HepG2 (cell line): Measurements from ENCODE around the gene SOX13. TPM values are rescaled to one million over a fixed set of nuclear protein-coding genes. Genes with fewer than 3 reads are reported as not detected.

Source experiments
- GABPB1 ChIP-seq: IDR thresholded peaks from 2 replicates; pipeline ENCODE4 v1.6.1; 2016; ENCODE audit warnings: mild to moderate bottlenecking, missing genetic modification reagents, moderate library complexity, missing compliant biosample characterization
- NONO ChIP-seq, 2 experiments: fragments of 450-650 bp in 1 of 2; sonication (generic) in 1 of 2; formaldehyde crosslinking in 1 of 2; IDR thresholded peaks in 1 of 2; conservative IDR thresholded peaks in 1 of 2; 2 replicates each; pipeline versions ENCODE4 v1.6.1 to v1.8.0; 2017 to 2022; ENCODE audit warnings: mild to moderate bottlenecking in 1 of 2, missing genetic modification reagents in 1 of 2, moderate library complexity in 1 of 2
- TBX2 ChIP-seq: sonication (generic); formaldehyde crosslinking; IDR thresholded peaks from 2 replicates; pipeline ENCODE4 v1.5.0; 2020; ENCODE audit warnings: missing genetic modification reagents, mild to moderate bottlenecking, borderline replicate concordance
- ZBTB1 ChIP-seq: sonication (generic); formaldehyde crosslinking; IDR thresholded peaks from 2 replicates; pipeline ENCODE4 v1.4.0; 2020; ENCODE audit warnings: missing genetic modification reagents, borderline replicate concordance
- ZFAT ChIP-seq: sonication (generic); formaldehyde crosslinking; conservative IDR thresholded peaks from 2 replicates; pipeline ENCODE4 v1.8.1; 2023; ENCODE audit warnings: missing genetic modification reagents, inconsistent platforms
- ZNF264 ChIP-seq: sonication (generic); formaldehyde crosslinking; IDR thresholded peaks from 2 replicates; pipeline ENCODE4 v1.4.0; 2020; ENCODE audit warnings: missing genetic modification reagents
- ZNF557 ChIP-seq: sonication (generic); formaldehyde crosslinking; IDR thresholded peaks from 2 replicates; pipeline ENCODE4 v1.4.0; 2020; ENCODE audit warnings: missing genetic modification reagents
- polyA plus RNA-seq, 8 experiments: library from polyadenylated mRNA; depleted of rRNA in 3 of 8; stranded (reverse) in 7 of 8; unstranded in 1 of 8; fragments of >200 nt; fragmentation: Illumina TruSeq in 4 of 8; extraction: Trizol in 4 of 8; gene quantifications; 2 replicates each; pipeline versions ENCODE4 v1.2.1 to v1.2.3, GENCODE V29; 2011 to 2016; ENCODE audit warnings: low read depth in 4 of 8, missing spikeins in 1 of 8, mixed read lengths in 1 of 8; ENCODE audit not compliant: insufficient read depth in 1 of 8
- total RNA-seq, 5 experiments: library from RNA; depleted of rRNA; stranded (reverse); fragments of >200 nt; fragmentation: Illumina TruSeq; extraction: Trizol; gene quantifications; 2 replicates each; pipeline ENCODE4 v1.2.3, GENCODE V29; 2016; ENCODE audit warnings: low read depth in 1 of 5
- TF ChIP-seq, protein P1 (sequence below): sonication (generic); formaldehyde crosslinking; IDR thresholded peaks from 2 replicates; pipeline ENCODE4 v1.4.0; 2020; ENCODE audit warnings: low read depth, missing genetic modification reagents
- TF ChIP-seq, protein P2 (sequence below), 2 experiments: sonication (generic) in 1 of 2; formaldehyde crosslinking in 1 of 2; IDR thresholded peaks; 2 replicates each; pipeline versions ENCODE4 v1.4.0 to v1.6.1; 2016 to 2020; ENCODE audit warnings: borderline replicate concordance in 1 of 2, low read depth in 1 of 2, mild to moderate bottlenecking in 1 of 2, missing genetic modification reagents in 1 of 2
- TF ChIP-seq, protein P3 (sequence below): sonication (generic); formaldehyde crosslinking; conservative IDR thresholded peaks from 2 replicates; pipeline ENCODE4 v1.8.0; 2022; ENCODE audit warnings: mild to moderate bottlenecking, moderate library complexity, missing genetic modification reagents
- TF ChIP-seq, protein P4 (sequence below): fragments of 450-650 bp; IDR thresholded peaks from 2 replicates; pipeline ENCODE4 v1.6.1; 2016
- TF ChIP-seq, protein P5 (sequence below), 2 experiments: IDR thresholded peaks; 2 replicates each; pipeline ENCODE4 v1.6.1; 2011 to 2012; ENCODE audit warnings: low read length in 2 of 2, borderline replicate concordance in 1 of 2, low read depth in 1 of 2, mild to moderate bottlenecking in 1 of 2, moderate library complexity in 1 of 2

The SOX13 gene
- total and polyA plus RNA-seq, 2 of the 13 experiments (the other 11 are each of a cell fraction or from before 2014, with no cell fraction given): 13.3 to 15.8 TPM

DNA sequence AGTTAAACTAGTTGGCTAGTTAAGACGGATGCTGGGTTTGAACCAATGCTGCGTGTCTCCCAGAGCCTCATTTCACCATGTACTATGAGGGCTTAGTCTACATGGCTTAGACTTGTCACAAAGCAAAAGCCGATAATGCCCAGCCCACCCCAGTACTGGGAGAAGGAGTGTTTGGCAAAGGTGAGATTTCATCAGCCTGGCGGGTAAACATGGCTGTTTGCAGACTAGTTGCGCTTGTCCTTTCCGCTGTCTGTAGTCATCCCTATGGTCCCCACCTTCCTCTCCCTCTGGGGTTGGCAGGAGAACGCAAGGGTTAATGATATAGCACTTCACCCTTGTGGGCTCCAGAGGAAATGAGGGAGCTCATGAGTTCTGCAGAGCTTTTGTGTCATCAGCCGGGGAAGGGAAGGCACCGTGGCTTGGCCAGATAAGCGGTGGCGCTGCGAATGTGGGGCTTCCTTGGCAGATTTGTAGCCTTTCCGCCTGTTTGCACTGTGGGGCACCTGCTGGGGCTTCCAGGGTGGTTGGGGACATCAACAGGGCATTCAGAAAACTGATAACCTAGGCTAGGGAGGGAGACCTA is 29.2 kb downstream of the SOX13 start (continued):
- no peak for TF ChIP-seq ZNF557 (CRISPR knock-in tag)
- TF ChIP-seq, protein P1, sequence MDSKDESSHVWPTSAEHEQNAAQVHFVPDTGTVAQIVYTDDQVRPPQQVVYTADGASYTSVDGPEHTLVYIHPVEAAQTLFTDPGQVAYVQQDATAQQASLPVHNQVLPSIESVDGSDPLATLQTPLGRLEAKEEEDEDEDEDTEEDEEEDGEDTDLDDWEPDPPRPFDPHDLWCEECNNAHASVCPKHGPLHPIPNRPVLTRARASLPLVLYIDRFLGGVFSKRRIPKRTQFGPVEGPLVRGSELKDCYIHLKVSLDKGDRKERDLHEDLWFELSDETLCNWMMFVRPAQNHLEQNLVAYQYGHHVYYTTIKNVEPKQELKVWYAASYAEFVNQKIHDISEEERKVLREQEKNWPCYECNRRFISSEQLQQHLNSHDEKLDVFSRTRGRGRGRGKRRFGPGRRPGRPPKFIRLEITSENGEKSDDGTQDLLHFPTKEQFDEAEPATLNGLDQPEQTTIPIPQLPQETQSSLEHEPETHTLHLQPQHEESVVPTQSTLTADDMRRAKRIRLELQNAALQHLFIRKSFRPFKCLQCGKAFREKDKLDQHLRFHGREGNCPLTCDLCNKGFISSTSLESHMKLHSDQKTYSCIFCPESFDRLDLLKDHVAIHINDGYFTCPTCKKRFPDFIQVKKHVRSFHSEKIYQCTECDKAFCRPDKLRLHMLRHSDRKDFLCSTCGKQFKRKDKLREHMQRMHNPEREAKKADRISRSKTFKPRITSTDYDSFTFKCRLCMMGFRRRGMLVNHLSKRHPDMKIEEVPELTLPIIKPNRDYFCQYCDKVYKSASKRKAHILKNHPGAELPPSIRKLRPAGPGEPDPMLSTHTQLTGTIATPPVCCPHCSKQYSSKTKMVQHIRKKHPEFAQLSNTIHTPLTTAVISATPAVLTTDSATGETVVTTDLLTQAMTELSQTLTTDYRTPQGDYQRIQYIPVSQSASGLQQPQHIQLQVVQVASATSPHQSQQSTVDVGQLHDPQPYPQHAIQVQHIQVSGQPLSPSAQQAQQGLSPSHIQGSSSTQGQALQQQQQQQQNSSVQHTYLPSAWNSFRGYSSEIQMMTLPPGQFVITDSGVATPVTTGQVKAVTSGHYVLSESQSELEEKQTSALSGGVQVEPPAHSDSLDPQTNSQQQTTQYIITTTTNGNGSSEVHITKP (CRISPR knock-in tag): no peak
- TF ChIP-seq, protein P2, sequence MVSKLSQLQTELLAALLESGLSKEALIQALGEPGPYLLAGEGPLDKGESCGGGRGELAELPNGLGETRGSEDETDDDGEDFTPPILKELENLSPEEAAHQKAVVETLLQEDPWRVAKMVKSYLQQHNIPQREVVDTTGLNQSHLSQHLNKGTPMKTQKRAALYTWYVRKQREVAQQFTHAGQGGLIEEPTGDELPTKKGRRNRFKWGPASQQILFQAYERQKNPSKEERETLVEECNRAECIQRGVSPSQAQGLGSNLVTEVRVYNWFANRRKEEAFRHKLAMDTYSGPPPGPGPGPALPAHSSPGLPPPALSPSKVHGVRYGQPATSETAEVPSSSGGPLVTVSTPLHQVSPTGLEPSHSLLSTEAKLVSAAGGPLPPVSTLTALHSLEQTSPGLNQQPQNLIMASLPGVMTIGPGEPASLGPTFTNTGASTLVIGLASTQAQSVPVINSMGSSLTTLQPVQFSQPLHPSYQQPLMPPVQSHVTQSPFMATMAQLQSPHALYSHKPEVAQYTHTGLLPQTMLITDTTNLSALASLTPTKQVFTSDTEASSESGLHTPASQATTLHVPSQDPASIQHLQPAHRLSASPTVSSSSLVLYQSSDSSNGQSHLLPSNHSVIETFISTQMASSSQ (IDR thresholded peaks at IDR 0.05; ENCODE audit: low read depth): no peak
- TF ChIP-seq, protein P2 (CRISPR knock-in tag; IDR thresholded peaks at IDR 0.05; ENCODE audit: borderline replicate concordance): no peak
- TF ChIP-seq ZNF264 (CRISPR knock-in tag): 0 out of 2 replicates have a peak, but pooled peaks have one; percentile 57
- TF ChIP-seq, protein P3, sequence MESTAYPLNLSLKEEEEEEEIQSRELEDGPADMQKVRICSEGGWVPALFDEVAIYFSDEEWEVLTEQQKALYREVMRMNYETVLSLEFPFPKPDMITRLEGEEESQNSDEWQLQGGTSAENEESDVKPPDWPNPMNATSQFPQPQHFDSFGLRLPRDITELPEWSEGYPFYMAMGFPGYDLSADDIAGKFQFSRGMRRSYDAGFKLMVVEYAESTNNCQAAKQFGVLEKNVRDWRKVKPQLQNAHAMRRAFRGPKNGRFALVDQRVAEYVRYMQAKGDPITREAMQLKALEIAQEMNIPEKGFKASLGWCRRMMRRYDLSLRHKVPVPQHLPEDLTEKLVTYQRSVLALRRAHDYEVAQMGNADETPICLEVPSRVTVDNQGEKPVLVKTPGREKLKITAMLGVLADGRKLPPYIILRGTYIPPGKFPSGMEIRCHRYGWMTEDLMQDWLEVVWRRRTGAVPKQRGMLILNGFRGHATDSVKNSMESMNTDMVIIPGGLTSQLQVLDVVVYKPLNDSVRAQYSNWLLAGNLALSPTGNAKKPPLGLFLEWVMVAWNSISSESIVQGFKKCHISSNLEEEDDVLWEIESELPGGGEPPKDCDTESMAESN: peak; percentile 48; the same call in 1 of the 2 replicates
- TF ChIP-seq GABPB1 (CRISPR knock-in tag): peak; percentile 38
- no peak for TF ChIP-seq ZFAT (CRISPR knock-in tag)
- TF ChIP-seq TBX2 (CRISPR knock-in tag): peak; percentile 91
- no peak for TF ChIP-seq NONO (IDR thresholded peaks at IDR 0.05)
- peak; percentile 75; the same call in 1 of the 2 replicates for TF ChIP-seq NONO (CRISPR knock-in tag; conservative IDR thresholded peaks at IDR 0.05)
- TF ChIP-seq, protein P4, sequence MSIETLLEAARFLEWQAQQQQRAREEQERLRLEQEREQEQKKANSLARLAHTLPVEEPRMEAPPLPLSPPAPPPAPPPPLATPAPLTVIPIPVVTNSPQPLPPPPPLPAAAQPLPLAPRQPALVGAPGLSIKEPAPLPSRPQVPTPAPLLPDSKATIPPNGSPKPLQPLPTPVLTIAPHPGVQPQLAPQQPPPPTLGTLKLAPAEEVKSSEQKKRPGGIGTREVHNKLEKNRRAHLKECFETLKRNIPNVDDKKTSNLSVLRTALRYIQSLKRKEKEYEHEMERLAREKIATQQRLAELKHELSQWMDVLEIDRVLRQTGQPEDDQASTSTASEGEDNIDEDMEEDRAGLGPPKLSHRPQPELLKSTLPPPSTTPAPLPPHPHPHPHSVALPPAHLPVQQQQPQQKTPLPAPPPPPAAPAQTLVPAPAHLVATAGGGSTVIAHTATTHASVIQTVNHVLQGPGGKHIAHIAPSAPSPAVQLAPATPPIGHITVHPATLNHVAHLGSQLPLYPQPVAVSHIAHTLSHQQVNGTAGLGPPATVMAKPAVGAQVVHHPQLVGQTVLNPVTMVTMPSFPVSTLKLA: no peak
- no peak for TF ChIP-seq ZBTB1 (CRISPR knock-in tag)
- TF ChIP-seq, protein P5, sequence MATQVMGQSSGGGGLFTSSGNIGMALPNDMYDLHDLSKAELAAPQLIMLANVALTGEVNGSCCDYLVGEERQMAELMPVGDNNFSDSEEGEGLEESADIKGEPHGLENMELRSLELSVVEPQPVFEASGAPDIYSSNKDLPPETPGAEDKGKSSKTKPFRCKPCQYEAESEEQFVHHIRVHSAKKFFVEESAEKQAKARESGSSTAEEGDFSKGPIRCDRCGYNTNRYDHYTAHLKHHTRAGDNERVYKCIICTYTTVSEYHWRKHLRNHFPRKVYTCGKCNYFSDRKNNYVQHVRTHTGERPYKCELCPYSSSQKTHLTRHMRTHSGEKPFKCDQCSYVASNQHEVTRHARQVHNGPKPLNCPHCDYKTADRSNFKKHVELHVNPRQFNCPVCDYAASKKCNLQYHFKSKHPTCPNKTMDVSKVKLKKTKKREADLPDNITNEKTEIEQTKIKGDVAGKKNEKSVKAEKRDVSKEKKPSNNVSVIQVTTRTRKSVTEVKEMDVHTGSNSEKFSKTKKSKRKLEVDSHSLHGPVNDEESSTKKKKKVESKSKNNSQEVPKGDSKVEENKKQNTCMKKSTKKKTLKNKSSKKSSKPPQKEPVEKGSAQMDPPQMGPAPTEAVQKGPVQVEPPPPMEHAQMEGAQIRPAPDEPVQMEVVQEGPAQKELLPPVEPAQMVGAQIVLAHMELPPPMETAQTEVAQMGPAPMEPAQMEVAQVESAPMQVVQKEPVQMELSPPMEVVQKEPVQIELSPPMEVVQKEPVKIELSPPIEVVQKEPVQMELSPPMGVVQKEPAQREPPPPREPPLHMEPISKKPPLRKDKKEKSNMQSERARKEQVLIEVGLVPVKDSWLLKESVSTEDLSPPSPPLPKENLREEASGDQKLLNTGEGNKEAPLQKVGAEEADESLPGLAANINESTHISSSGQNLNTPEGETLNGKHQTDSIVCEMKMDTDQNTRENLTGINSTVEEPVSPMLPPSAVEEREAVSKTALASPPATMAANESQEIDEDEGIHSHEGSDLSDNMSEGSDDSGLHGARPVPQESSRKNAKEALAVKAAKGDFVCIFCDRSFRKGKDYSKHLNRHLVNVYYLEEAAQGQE (IDR thresholded peaks at IDR 0.05; ENCODE audit: borderline replicate concordance in 1 of 2, low read depth in 1 of 2, low read length in 2 of 2): no peak
